CD4-positive, CD25-positive, alpha-beta regulatory T cell (primary cell): ENCODE measurements around the gene CEMIP. TPM values are rescaled to one million over a fixed set of nuclear protein-coding genes. Genes with fewer than 3 reads are reported as not detected.

ENCODE experiments used
- ATAC-seq, 2 donors: fragments of 150-1000 bp; cut with Tn5 transposase; one replicate each; pipeline ENCODE4 v1.10.0; 2021; ENCODE audit warnings: low read depth in 2 of 2, moderate number of reproducible peaks in 2 of 2, moderate library complexity in 1 of 2
- DNase-seq, 3 donors: peaks; one replicate each; pipeline versions ENCODE4 v3.0.0 to v3.0.0-alpha.2; 2012 to 2022; ENCODE audit warnings: mixed read lengths in 1 of 3
- H3K27ac ChIP-seq: one replicate; pipeline ENCODE4 v1.7.0; 2013; ENCODE audit warnings: mild to moderate bottlenecking, low read length; ENCODE audit not compliant: insufficient read depth, poor library complexity, severe bottlenecking
- H3K27me3 ChIP-seq: one replicate; pipeline ENCODE4 v1.7.0; 2013; ENCODE audit warnings: low read length; ENCODE audit not compliant: control insufficient read depth, insufficient read depth
- H3K36me3 ChIP-seq: one replicate; pipeline ENCODE4 v1.7.0; 2013; ENCODE audit warnings: mild to moderate bottlenecking, low read length, moderate library complexity; ENCODE audit not compliant: control insufficient read depth, insufficient read depth
- H3K4me1 ChIP-seq: 2 replicates; pipeline ENCODE4 v1.7.0; 2013; ENCODE audit warnings: mild to moderate bottlenecking, low read length; ENCODE audit not compliant: insufficient read depth, control insufficient read depth, poor library complexity, severe bottlenecking
- H3K4me3 ChIP-seq: one replicate; pipeline ENCODE4 v1.7.0; 2013; ENCODE audit warnings: low read depth, mild to moderate bottlenecking, low read length, moderate library complexity
- H3K9me3 ChIP-seq, 2 experiments: 1 replicate in 1 of 2; 2 replicates in 1 of 2; pipeline ENCODE4 v1.7.0; 2013; ENCODE audit warnings: low read length in 2 of 2, mild to moderate bottlenecking in 1 of 2, moderate library complexity in 1 of 2; ENCODE audit not compliant: control insufficient read depth in 2 of 2
- H3K27ac Mint-ChIP-seq, 3 donors: one replicate each; pipeline ENCODE4 v1.8.0; 2020 to 2022; ENCODE audit warnings: mild to moderate bottlenecking in 3 of 3, mixed read lengths in 3 of 3, moderate library complexity in 2 of 3
- H3K27me3 Mint-ChIP-seq: one replicate; pipeline ENCODE4 v1.8.0; 2022; ENCODE audit warnings: mild to moderate bottlenecking, mixed read lengths
- H3K36me3 Mint-ChIP-seq: one replicate; pipeline ENCODE4 v1.8.0; 2020; ENCODE audit warnings: mixed read lengths
- H3K4me1 Mint-ChIP-seq, 4 donors: one replicate each; pipeline ENCODE4 v1.8.0; 2020 to 2022; ENCODE audit warnings: mixed read lengths in 4 of 4, mild to moderate bottlenecking in 1 of 4
- H3K4me3 Mint-ChIP-seq, 4 donors: one replicate each; pipeline ENCODE4 v1.8.0; 2020 to 2022; ENCODE audit warnings: mild to moderate bottlenecking in 4 of 4, mixed read lengths in 4 of 4, moderate library complexity in 3 of 4
- H3K9me3 Mint-ChIP-seq, 7 donors: one replicate each; pipeline ENCODE4 v1.8.0; 2020 to 2022; ENCODE audit warnings: mixed read lengths in 7 of 7, mild to moderate bottlenecking in 3 of 7, moderate library complexity in 2 of 7
- polyA plus RNA-seq, 4 donors: library from polyadenylated mRNA; unstranded; fragments of 300-500 nt; fragmentation: Illumina TruSeq; gene quantifications; one replicate each; pipeline ENCODE4 v1.2.3, GENCODE V29; 2021
- total RNA-seq: library from RNA; stranded (reverse); gene quantifications from one replicate; pipeline ENCODE4 v1.2.3, GENCODE V29; 2022

Gene CEMIP
- total and polyA plus RNA-seq, 5 donors from 2014 or later: 0.10 to 0.44 TPM; not detected in 3

DNA sequence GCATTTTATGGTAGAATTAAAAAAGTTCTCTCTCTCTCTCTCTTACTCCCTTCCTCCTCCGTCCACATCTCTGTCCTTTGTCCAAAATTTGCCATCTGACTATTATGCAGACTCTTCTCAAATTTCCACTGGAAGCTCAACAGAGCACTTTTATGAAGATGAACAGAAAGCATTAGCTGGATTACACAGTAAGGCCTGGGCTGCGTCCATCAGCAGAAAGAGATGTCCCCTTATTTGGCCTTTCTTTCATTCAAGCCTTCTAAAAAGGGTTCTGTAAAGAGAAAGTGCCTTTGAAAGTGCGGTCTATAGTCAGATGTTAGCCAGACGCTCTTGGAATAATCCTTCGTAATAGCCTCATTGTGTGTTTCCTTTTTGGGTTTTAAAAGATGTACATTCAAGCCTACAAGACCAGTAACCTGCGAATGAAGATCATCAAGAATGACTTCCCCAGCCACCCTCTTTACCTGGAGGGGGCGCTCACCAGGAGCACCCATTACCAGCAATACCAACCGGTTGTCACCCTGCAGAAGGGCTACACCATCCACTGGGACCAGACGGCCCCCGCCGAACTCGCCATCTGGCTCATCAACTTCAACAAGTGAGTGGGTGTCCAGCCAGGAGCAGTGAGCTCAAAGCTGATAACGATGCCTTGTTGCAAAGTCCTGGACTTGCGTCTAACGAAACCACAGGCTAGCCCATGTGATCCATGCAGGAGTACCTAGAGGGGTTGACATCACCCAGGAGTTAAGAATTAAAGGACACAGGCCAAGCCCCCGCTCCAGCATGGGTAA, 157.3 kb downstream of the CEMIP start:
- DNase-seq (no peak), ATAC-seq (no peak)
- Histone ChIP-seq H3K36me3 (peaks cover 2% of the 10 kb centered on the region), H3K27ac (no peak overlapping the region), H3K9me3 (no peaks in the 10 kb centered on the region), H3K4me1 (no peaks in the 10 kb centered on the region), H3K27me3 (no peaks in the 10 kb centered on the region), H3K4me3 (no peak overlapping the region)
- no peak overlapping the region for H3K27ac Mint-ChIP-seq
- no peaks in the 10 kb centered on the region for H3K27me3 Mint-ChIP-seq
- no peak overlapping the region for H3K4me3 Mint-ChIP-seq
- H3K4me1 Mint-ChIP-seq: peaks cover 0 to 3% (median 1%) of the 10 kb centered on the region in 4 donors
- no peaks in the 10 kb centered on the region for H3K9me3 Mint-ChIP-seq
- peaks cover 28% of the 10 kb centered on the region for H3K36me3 Mint-ChIP-seq

DNA sequence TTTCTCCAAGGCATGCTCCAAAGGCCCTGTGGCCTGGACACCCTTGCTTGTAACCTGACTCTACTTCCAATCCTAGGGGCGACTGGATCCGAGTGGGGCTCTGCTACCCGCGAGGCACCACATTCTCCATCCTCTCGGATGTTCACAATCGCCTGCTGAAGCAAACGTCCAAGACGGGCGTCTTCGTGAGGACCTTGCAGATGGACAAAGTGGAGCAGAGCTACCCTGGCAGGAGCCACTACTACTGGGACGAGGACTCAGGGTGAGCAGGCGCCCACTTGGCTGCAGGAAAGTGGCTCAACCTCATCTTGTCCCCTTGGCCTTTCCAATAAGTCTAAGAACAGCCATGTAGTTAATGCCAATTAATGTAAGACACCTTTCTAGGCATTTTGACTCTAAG, 158.5 kb downstream of the CEMIP start:
- H3K27me3 ChIP-seq: no peaks in the 10 kb centered on the region
- no peaks in the 10 kb centered on the region for H3K4me1 ChIP-seq
- H3K27ac Mint-ChIP-seq: no peak overlapping the region
- no peak overlapping the region for H3K4me3 Mint-ChIP-seq
- H3K36me3 Mint-ChIP-seq: peaks cover 35% of the 10 kb centered on the region
- no peak overlapping the region for H3K4me3 ChIP-seq
- peaks cover 0 to 3% (median 1%) of the 10 kb centered on the region in 4 donors for H3K4me1 Mint-ChIP-seq
- no peaks in the 10 kb centered on the region for H3K9me3 ChIP-seq
- H3K27ac ChIP-seq: no peak overlapping the region
- DNase-seq: no peak
- peaks cover 13% of the 10 kb centered on the region for H3K36me3 ChIP-seq
- H3K9me3 Mint-ChIP-seq: no peaks in the 10 kb centered on the region
- no peaks in the 10 kb centered on the region for H3K27me3 Mint-ChIP-seq
- no peak for ATAC-seq

DNA sequence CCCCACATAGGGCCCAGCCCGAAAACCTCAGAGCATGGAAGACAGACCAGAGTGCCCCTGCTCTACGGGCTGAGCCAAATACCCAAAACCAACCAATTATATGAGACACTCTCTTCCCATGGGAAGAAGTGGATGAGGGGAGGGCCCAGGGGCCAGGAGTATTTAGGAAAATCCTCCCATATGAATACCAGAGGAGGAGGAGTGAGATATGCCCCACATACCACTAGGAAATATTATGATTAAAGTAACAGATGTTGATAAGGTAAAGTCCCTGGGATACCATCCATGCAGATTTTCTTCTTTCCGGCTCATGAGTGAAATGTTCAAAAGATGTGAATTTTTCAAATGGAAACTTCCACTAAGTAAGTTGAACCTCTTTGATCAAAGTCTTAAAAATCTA, 160.0 kb downstream of the CEMIP start:
- H3K36me3 Mint-ChIP-seq: peaks cover 44% of the 10 kb centered on the region
- ATAC-seq (no peak), DNase-seq (no peak)
- H3K9me3 ChIP-seq: no peaks in the 10 kb centered on the region
- peaks cover 15% of the 10 kb centered on the region for H3K36me3 ChIP-seq
- H3K4me1 ChIP-seq: no peaks in the 10 kb centered on the region
- no peaks in the 10 kb centered on the region for H3K27me3 Mint-ChIP-seq
- H3K4me1 Mint-ChIP-seq: peaks cover 0 to 3% (median 1%) of the 10 kb centered on the region in 4 donors
- H3K27me3 ChIP-seq: no peaks in the 10 kb centered on the region
- H3K27ac ChIP-seq: no peak overlapping the region
- no peak overlapping the region for H3K4me3 ChIP-seq
- no peaks in the 10 kb centered on the region for H3K9me3 Mint-ChIP-seq
- H3K4me3 Mint-ChIP-seq: no peak overlapping the region
- no peak overlapping the region for H3K27ac Mint-ChIP-seq

DNA sequence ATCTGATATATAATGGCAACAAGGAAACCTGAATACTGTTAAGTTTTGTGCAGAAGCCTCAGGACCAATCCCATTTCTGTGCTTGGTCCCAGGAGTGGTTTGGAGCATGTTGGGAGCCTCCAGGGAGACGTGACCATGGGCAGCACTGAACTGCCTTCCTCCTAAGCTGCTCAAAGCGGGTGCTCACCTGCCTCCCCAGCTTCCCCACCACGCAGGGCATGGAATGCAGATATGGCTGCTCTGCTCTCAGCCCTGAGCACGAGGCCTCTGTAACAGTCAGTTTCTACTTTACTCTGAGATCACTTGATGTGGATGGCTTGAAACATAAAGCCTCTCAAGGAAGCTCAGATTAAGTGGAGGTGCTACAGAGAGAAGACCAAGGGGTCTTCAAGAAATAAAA, 161.2 kb downstream of the CEMIP start:
- no peak for DNase-seq
- H3K27ac Mint-ChIP-seq: peak overlapping the region in 1 of 3 donors; percentile 9
- Histone ChIP-seq H3K4me3 (no peak overlapping the region), H3K27me3 (no peaks in the 10 kb centered on the region), H3K4me1 (no peaks in the 10 kb centered on the region), H3K9me3 (no peaks in the 10 kb centered on the region), H3K27ac (no peak overlapping the region), H3K36me3 (peaks cover 19% of the 10 kb centered on the region)
- H3K4me1 Mint-ChIP-seq: no peaks in the 10 kb centered on the region
- no peak for ATAC-seq
- no peaks in the 10 kb centered on the region for H3K9me3 Mint-ChIP-seq
- no peak overlapping the region for H3K4me3 Mint-ChIP-seq
- H3K27me3 Mint-ChIP-seq: no peaks in the 10 kb centered on the region
- peaks cover 41% of the 10 kb centered on the region for H3K36me3 Mint-ChIP-seq

DNA sequence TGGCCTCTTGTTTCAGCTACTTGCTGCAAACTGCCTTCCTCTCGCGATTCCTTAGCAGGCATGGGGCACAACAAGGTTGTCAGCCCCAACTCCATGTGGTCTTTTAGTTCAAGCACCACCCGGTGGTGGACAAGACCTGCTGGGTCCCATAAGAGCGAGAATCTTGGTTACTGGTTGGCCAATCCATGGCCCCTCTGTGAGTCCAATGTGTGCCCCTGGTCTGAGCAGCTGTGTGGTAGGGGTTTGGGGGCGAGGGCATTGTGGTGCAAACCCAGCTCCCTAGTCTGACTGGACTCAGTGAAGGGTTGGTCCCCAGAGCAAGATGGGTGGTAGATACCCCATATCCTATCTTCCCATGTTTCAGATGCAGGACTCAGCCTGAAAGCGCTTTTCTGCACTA, 161.7 kb downstream of the CEMIP start:
- peaks cover 23% of the 10 kb centered on the region for H3K36me3 ChIP-seq
- H3K27me3 ChIP-seq: no peaks in the 10 kb centered on the region
- no peaks in the 10 kb centered on the region for H3K27me3 Mint-ChIP-seq
- H3K4me3 Mint-ChIP-seq: no peak overlapping the region
- H3K27ac ChIP-seq: no peak overlapping the region
- H3K27ac Mint-ChIP-seq: no peak overlapping the region
- H3K36me3 Mint-ChIP-seq: peaks cover 46% of the 10 kb centered on the region
- no peaks in the 10 kb centered on the region for H3K9me3 Mint-ChIP-seq
- no peaks in the 10 kb centered on the region for H3K9me3 ChIP-seq
- no peak overlapping the region for H3K4me3 ChIP-seq
- H3K4me1 Mint-ChIP-seq: peaks cover 0 to 3% (median 0%) of the 10 kb centered on the region in 4 donors
- no peaks in the 10 kb centered on the region for H3K4me1 ChIP-seq
- ATAC-seq: no peak
- DNase-seq: no peak

DNA sequence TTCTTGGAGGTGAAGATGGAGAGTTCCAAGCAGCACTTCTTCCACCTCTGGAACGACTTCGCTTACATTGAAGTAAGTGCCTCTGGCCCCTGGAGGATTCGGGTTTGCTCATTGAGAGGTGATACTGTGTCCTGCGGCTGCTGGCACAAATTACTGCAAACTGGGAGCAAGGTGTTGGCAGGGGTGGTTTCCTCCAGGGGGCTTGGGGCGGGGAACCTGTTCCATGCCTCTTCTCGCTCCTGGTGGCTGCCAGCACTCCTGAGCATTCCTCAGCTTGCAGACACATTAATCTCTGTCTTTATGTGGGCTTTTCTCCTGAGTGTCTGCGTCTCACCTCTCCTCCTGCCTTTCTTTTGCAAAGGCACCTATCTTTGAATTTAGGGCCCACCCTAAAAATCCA, 163.1 kb downstream of the CEMIP start:
- Mint-ChIP-seq H3K36me3 (peaks cover 40% of the 10 kb centered on the region), H3K4me1 (peaks cover 0 to 3% (median 0%) of the 10 kb centered on the region in 4 donors), H3K27ac (no peak overlapping the region), H3K4me3 (no peak overlapping the region), H3K9me3 (no peaks in the 10 kb centered on the region), H3K27me3 (no peaks in the 10 kb centered on the region)
- Histone ChIP-seq H3K4me3 (no peak overlapping the region), H3K27me3 (no peaks in the 10 kb centered on the region), H3K4me1 (no peaks in the 10 kb centered on the region), H3K27ac (no peak overlapping the region), H3K36me3 (peaks cover 34% of the 10 kb centered on the region), H3K9me3 (no peaks in the 10 kb centered on the region)
- DNase-seq: no peak
- ATAC-seq: no peak

DNA sequence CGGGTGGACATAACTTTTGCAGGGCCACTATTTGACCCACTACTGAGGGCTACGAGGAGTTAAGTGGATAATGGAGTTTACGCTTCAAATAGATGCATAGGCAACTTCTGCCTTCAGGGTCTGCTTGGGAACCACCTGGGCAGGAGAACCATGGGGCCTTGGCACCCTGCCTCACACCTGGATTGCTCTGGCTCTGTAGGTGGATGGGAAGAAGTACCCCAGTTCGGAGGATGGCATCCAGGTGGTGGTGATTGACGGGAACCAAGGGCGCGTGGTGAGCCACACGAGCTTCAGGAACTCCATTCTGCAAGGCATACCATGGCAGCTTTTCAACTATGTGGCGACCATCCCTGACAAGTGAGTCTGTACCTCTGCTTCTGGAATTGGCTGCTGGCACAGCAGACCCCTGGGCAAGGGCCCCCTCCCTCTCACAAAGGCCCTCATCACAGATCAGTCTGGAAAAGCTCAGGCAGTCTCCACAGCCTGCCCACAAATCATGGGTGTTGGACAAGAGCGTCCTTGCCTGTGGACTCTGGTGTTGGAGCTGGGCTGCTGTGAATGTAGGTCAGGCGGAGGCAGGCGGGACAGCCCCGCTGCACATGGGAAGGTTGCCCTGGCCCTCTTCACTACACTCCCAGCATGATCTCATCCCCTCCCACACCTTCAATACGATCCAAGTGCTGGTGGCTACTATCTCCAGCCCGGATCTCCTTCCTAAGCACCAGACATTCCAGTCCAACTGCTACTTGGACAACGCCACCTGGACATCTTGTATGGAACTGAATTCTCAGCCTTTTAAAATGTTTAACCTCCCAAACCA, 163.8 kb downstream of the CEMIP start:
- no peak for ATAC-seq
- no peaks in the 10 kb centered on the region for H3K4me1 ChIP-seq
- Mint-ChIP-seq H3K36me3 (peaks cover 44% of the 10 kb centered on the region), H3K4me1 (peaks cover 0 to 3% (median 0%) of the 10 kb centered on the region in 4 donors), H3K27me3 (no peaks in the 10 kb centered on the region), H3K27ac (no peak overlapping the region), H3K9me3 (no peaks in the 10 kb centered on the region), H3K4me3 (no peak overlapping the region)
- H3K27ac ChIP-seq: no peak overlapping the region
- DNase-seq: no peak
- H3K9me3 ChIP-seq: no peaks in the 10 kb centered on the region
- H3K4me3 ChIP-seq: no peak overlapping the region
- H3K36me3 ChIP-seq: peaks cover 41% of the 10 kb centered on the region
- no peaks in the 10 kb centered on the region for H3K27me3 ChIP-seq
